Measurements from ENCODE around the gene UBE2J2. TPM values are rescaled to one million over a fixed set of nuclear protein-coding genes. Genes with fewer than 3 reads are reported as not detected.

The UBE2J2 gene
- polyA plus RNA-seq, 1 donor from 2014 or later, result 79.7 TPM

DNA sequence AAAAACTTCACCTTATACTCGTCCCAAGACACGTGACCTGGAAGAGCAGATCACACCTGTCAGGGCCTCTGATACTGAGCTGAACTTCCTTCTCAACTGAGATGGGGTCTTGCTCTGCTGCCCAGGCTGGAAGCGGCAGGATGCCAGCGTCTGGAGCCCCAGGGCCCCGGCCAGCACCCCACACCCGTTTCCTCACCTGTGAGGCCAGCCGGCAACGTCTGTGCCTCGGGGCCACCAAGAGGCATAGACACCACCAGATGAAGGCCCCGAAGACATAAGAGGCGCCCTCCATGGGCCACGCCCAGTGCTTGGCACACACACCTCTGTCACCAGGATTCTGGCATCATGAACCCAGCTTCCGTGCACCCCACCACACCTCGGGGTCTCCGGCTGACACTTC lies 50.3 kb downstream of the UBE2J2 start:
- Histone ChIP-seq H3K9ac (ENCODE audit: low read length) (no peak overlapping the region), H3F3A (ENCODE audit: insufficient read depth, low read length, poor library complexity, severe bottlenecking) (no peaks in the 10 kb centered on the region), H2AFZ (ENCODE audit: low read depth, low read length) (no peak overlapping the region), H3K4me3 (ENCODE audit: low read length) (no peak overlapping the region), H3K9me3 (ENCODE audit: low read length) (no peaks in the 10 kb centered on the region), H3K27me3 (ENCODE audit: insufficient read depth, low read depth, low read length) (no peaks in the 10 kb centered on the region), H3K4me2 (ENCODE audit: low read length) (no peak overlapping the region), H3K36me3 (ENCODE audit: insufficient read depth, low read length) (no peaks in the 10 kb centered on the region), H3K9me2 (ENCODE audit: insufficient read depth, low read length) (no peaks in the 10 kb centered on the region), H4K20me1 (ENCODE audit: insufficient read depth) (no peaks in the 10 kb centered on the region), H3K79me2 (replicated peaks; ENCODE audit: insufficient read depth, low read length) (no peaks in the 10 kb centered on the region), H3K27ac (ENCODE audit: low read length) (no peak overlapping the region)
- TF ChIP-seq, protein P1, sequence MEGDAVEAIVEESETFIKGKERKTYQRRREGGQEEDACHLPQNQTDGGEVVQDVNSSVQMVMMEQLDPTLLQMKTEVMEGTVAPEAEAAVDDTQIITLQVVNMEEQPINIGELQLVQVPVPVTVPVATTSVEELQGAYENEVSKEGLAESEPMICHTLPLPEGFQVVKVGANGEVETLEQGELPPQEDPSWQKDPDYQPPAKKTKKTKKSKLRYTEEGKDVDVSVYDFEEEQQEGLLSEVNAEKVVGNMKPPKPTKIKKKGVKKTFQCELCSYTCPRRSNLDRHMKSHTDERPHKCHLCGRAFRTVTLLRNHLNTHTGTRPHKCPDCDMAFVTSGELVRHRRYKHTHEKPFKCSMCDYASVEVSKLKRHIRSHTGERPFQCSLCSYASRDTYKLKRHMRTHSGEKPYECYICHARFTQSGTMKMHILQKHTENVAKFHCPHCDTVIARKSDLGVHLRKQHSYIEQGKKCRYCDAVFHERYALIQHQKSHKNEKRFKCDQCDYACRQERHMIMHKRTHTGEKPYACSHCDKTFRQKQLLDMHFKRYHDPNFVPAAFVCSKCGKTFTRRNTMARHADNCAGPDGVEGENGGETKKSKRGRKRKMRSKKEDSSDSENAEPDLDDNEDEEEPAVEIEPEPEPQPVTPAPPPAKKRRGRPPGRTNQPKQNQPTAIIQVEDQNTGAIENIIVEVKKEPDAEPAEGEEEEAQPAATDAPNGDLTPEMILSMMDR (IDR thresholded peaks at IDR 0.05; ENCODE audit: poor library complexity, severe bottlenecking), result no peak
- TF ChIP-seq TAF1 (IDR thresholded peaks at IDR 0.05; ENCODE audit: low read depth) (no peak), MXI1 (conservative IDR thresholded peaks at IDR 0.05; ENCODE audit: poor library complexity, severe bottlenecking) (no peak), EP300 (conservative IDR thresholded peaks at IDR 0.05; ENCODE audit: poor library complexity, severe bottlenecking) (no peak), SMC3 (conservative IDR thresholded peaks at IDR 0.05; ENCODE audit: poor library complexity) (no peak), RAD21 (conservative IDR thresholded peaks at IDR 0.05) (no peak), POLR2AphosphoS5 (IDR thresholded peaks at IDR 0.05) (no peak), REST (IDR thresholded peaks at IDR 0.05; ENCODE audit: borderline replicate concordance) (no peak), EZH2 (IDR thresholded peaks at IDR 0.05; ENCODE audit: borderline replicate concordance, insufficient read depth, low read length, poor library complexity, severe bottlenecking) (no peak)

DNA sequence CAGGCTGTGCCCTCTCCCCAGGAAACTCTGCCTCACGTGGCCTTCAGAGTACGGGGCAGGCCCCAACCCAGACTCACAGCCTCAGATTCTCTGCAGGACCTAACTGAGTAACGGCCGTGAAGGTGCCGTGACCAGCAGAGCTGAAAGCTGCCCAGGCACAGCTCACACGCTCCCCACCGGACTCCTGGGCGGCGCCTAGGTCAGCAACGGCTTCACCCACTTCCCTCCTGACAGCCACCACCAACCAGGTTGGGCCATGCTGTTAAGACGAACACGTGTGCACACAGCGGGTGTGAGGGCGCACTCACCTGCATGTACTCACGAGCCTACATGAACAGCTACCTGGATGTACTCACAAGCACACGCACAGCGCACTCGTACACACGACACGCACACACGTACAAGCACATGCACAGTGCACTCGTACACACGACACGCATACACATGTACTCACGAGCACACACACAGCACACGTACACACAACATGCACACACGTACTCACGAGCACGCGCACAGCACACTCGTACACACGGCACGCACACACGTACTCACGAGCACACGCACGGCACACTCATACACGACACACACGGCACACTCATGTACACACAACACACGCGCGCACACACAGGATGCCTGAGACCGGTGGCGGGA lies 51.0 kb downstream of the UBE2J2 start:
- no peak overlapping the region for H3K4me2 ChIP-seq (ENCODE audit: low read length)
- H3K9ac ChIP-seq (ENCODE audit: low read length), result no peak overlapping the region
- H3K79me2 ChIP-seq (replicated peaks; ENCODE audit: insufficient read depth, low read length), result no peaks in the 10 kb centered on the region
- TF ChIP-seq SMC3 (conservative IDR thresholded peaks at IDR 0.05; ENCODE audit: poor library complexity), result no peak
- TF ChIP-seq MXI1 (conservative IDR thresholded peaks at IDR 0.05; ENCODE audit: poor library complexity, severe bottlenecking), result no peak
- TF ChIP-seq REST (IDR thresholded peaks at IDR 0.05; ENCODE audit: borderline replicate concordance), result no peak
- H3K9me2 ChIP-seq (ENCODE audit: insufficient read depth, low read length), result no peaks in the 10 kb centered on the region
- H3K9me3 ChIP-seq (ENCODE audit: low read length), result no peaks in the 10 kb centered on the region
- no peak overlapping the region for H3K27ac ChIP-seq (ENCODE audit: low read length)
- no peaks in the 10 kb centered on the region for H3F3A ChIP-seq (ENCODE audit: insufficient read depth, low read length, poor library complexity, severe bottlenecking)
- no peak overlapping the region for H2AFZ ChIP-seq (ENCODE audit: low read depth, low read length)
- no peaks in the 10 kb centered on the region for H3K27me3 ChIP-seq (ENCODE audit: insufficient read depth, low read depth, low read length)
- H3K4me3 ChIP-seq (ENCODE audit: low read length), result no peak overlapping the region
- H4K20me1 ChIP-seq (ENCODE audit: insufficient read depth), result no peaks in the 10 kb centered on the region
- H3K36me3 ChIP-seq (ENCODE audit: insufficient read depth, low read length), result no peaks in the 10 kb centered on the region

All from neural cell (in vitro differentiated cells).